HepG2 (cell line): Measurements from ENCODE around the gene CCNJL. TPM values are rescaled to one million over a fixed set of nuclear protein-coding genes. Genes with fewer than 3 reads are reported as not detected.

Source experiments
- ATAC-seq: fragments of 200-7000 bp; cut with Tn5 transposase; 3 replicates; pipeline ENCODE4 v1.9.1; 2020; ENCODE audit warnings: mild to moderate bottlenecking, moderate library complexity
- BruUV-seq: library from RNA; stranded (reverse); fragments of 400-500 nt; replicated peaks from 2 replicates; lab custom pipeline; 2021; lab: Mats Ljungman, UMichigan
- CTCF ChIA-PET: fragments of 300-600 bp; formaldehyde crosslinking; extraction: SDS; loops from one replicate; lab custom pipeline; 2021; ENCODE audit warnings: low total read pairs, inconsistent platforms, low intra/inter-chr PET ratio; lab: Yijun Ruan, JAX
- POLR2A ChIA-PET: fragments of 350-600 bp; sonication (Branson Sonifier 250); formaldehyde crosslinking; loops from one replicate; lab custom pipeline; 2020; ENCODE audit warnings: antibody characterized with exemption, inconsistent platforms; lab: Yijun Ruan, JAX
- DNase-seq: peaks from one replicate; pipeline ENCODE4 v3.0.0-alpha.2; 2015; ENCODE audit warnings: low spot score
- FAIRE-seq: peaks from 3 replicates; lab custom pipeline; 2011; peaks lifted over from hg19 to GRCh38; lab: Jason Lieb, UNC
- H2AFZ ChIP-seq: one replicate; pipeline ENCODE4 v1.6.1; 2011; ENCODE audit warnings: low read length, inconsistent platforms
- H3K27ac ChIP-seq: fragments of 300-600 bp; 3 replicates; pipeline ENCODE4 v1.8.0; 2011; ENCODE audit warnings: mixed run types, mild to moderate bottlenecking, mixed read lengths, low read length, inconsistent platforms; ENCODE audit not compliant: insufficient read depth; ENCODE audit errors: extremely low read length
- H3K27me3 ChIP-seq, 2 experiments: fragments of 200-600 bp in 1 of 2; 2 replicates in 1 of 2; 3 replicates in 1 of 2; pipeline versions ENCODE4 v1.6.0 to v1.8.0; 2011; ENCODE audit warnings: low read length in 2 of 2, mild to moderate bottlenecking in 2 of 2, moderate library complexity in 2 of 2, inconsistent platforms in 1 of 2; ENCODE audit not compliant: insufficient read depth in 2 of 2, control insufficient read depth in 1 of 2
- H3K36me3 ChIP-seq, 2 experiments: fragments of 200-600 bp in 1 of 2; replicated peaks in 1 of 2; 2 replicates in 1 of 2; 3 replicates in 1 of 2; pipeline versions ENCODE4 v1.5.1 to v1.8.0; 2011; ENCODE audit warnings: low read length in 2 of 2, inconsistent platforms in 1 of 2; ENCODE audit not compliant: insufficient read depth in 2 of 2, control insufficient read depth in 1 of 2
- H3K4me1 ChIP-seq: 2 replicates; pipeline ENCODE4 v1.5.1; 2012; ENCODE audit warnings: low read length, inconsistent platforms; ENCODE audit not compliant: insufficient read depth
- H3K4me2 ChIP-seq: 2 replicates; pipeline ENCODE4 v1.6.0; 2011; ENCODE audit warnings: low read depth, low read length, inconsistent platforms
- H3K4me3 ChIP-seq, 3 experiments: fragments of 200-600 bp in 1 of 3; sonication (generic), shearing (Covaris generic) in 1 of 3; replicated peaks in 1 of 3; 2 replicates each; pipeline ENCODE4 v1.5.1; 2011 to 2016; ENCODE audit warnings: low read length in 3 of 3, inconsistent platforms in 2 of 3, low read depth in 2 of 3, mild to moderate bottlenecking in 2 of 3, control low read depth in 1 of 3, mixed read lengths in 1 of 3; ENCODE audit not compliant: insufficient read depth in 1 of 3
- H3K79me2 ChIP-seq: one replicate; pipeline ENCODE4 v1.6.1; 2011; ENCODE audit warnings: low read length, inconsistent platforms; ENCODE audit not compliant: insufficient read depth
- H3K9ac ChIP-seq: 2 replicates; pipeline ENCODE4 v1.6.0; 2011; ENCODE audit warnings: mild to moderate bottlenecking, low read depth, low read length, inconsistent platforms; ENCODE audit not compliant: insufficient read depth
- H3K9me3 ChIP-seq: 2 replicates; pipeline ENCODE4 v1.5.1; 2012; ENCODE audit warnings: mild to moderate bottlenecking, low read length
- H4K20me1 ChIP-seq: 2 replicates; pipeline ENCODE4 v1.6.0; 2011; ENCODE audit warnings: inconsistent platforms, mild to moderate bottlenecking, low read length, moderate library complexity; ENCODE audit not compliant: insufficient read depth
- IRF1 ChIP-seq: sonication (generic); formaldehyde crosslinking; IDR thresholded peaks from 2 replicates; pipeline ENCODE4 v1.4.0; 2020; ENCODE audit warnings: low read depth, mild to moderate bottlenecking, missing genetic modification reagents
- KDM3A ChIP-seq: IDR thresholded peaks from 2 replicates; pipeline ENCODE4 v1.6.1; 2018; ENCODE audit warnings: low read depth, missing compliant biosample characterization
- MXI1 ChIP-seq: IDR thresholded peaks from 3 replicates; pipeline ENCODE4 v1.6.1; 2012; ENCODE audit warnings: low read depth, low read length, inconsistent platforms, borderline replicate concordance
- PCBP1 ChIP-seq: fragments of 200-400 bp; formaldehyde crosslinking; IDR thresholded peaks from 2 replicates; pipeline ENCODE4 v1.6.1; 2017; ENCODE audit warnings: mild to moderate bottlenecking, low read depth, low read length, borderline replicate concordance
- SIX4 ChIP-seq: sonication (generic); formaldehyde crosslinking; IDR thresholded peaks from 2 replicates; pipeline ENCODE4 v1.4.0; 2020; ENCODE audit warnings: missing genetic modification reagents
- ZBTB49 ChIP-seq: sonication (generic); formaldehyde crosslinking; IDR thresholded peaks from 2 replicates; pipeline ENCODE4 v1.4.0; 2020; ENCODE audit warnings: missing genetic modification reagents, borderline replicate concordance
- ZNF232 ChIP-seq: sonication (generic); formaldehyde crosslinking; IDR thresholded peaks from 2 replicates; pipeline ENCODE4 v1.4.0; 2020; ENCODE audit warnings: missing genetic modification reagents, borderline replicate concordance
- ZNF331 ChIP-seq: sonication (generic); formaldehyde crosslinking; IDR thresholded peaks from 2 replicates; pipeline ENCODE4 v1.4.0; 2020; ENCODE audit warnings: missing genetic modification reagents
- ZNF646 ChIP-seq: sonication (generic); formaldehyde crosslinking; IDR thresholded peaks from 2 replicates; pipeline ENCODE4 v1.9.0; 2021; ENCODE audit warnings: mild to moderate bottlenecking, missing genetic modification reagents
- WGBS: methylation state at CpG from one replicate; pipeline ENCODE4 v1.1.6; 2017; ENCODE audit warnings: low lambda C conversion rate; 5-methylcytosine and 5-hydroxymethylcytosine counted together
- in situ Hi-C: cut with HindIII; loops from 2 replicates; pipeline ENCODE4 v1.10.0; 2017; ENCODE audit warnings: low pct_unique_long_range_greater_than_20kb; ENCODE audit not compliant: extremely low pct_ligation_motif_present
- intact Hi-C: fragments of 100-400 bp; cut with micrococcal nuclease; formaldehyde crosslinking; loops from one replicate; pipeline ENCODE4 v1.10.0; 2022; ENCODE audit not compliant: unreplicated experiment
- polyA plus RNA-seq, 8 experiments: library from polyadenylated mRNA; depleted of rRNA in 3 of 8; stranded (reverse) in 7 of 8; unstranded in 1 of 8; fragments of >200 nt; fragmentation: Illumina TruSeq in 4 of 8; extraction: Trizol in 4 of 8; gene quantifications; 2 replicates each; pipeline versions ENCODE4 v1.2.1 to v1.2.3, GENCODE V29; 2011 to 2016; ENCODE audit warnings: low read depth in 4 of 8, missing spikeins in 1 of 8, mixed read lengths in 1 of 8; ENCODE audit not compliant: insufficient read depth in 1 of 8
- total RNA-seq, 5 experiments: library from RNA; depleted of rRNA; stranded (reverse); fragments of >200 nt; fragmentation: Illumina TruSeq; extraction: Trizol; gene quantifications; 2 replicates each; pipeline ENCODE4 v1.2.3, GENCODE V29; 2016; ENCODE audit warnings: low read depth in 1 of 5

The CCNJL gene
- total and polyA plus RNA-seq, 2 of the 13 experiments (the other 11 are each of a cell fraction or from before 2014, with no cell fraction given) = 1.6 to 4.4 TPM

GRCh38 chr5:160227012-160227411 lies 85.4 kb downstream of the CCNJL start:
- no peaks in the 10 kb centered on the region for H3K9me3 ChIP-seq
- H3K4me1 ChIP-seq = no peaks in the 10 kb centered on the region
- H2AFZ ChIP-seq = no peak overlapping the region
- no TSS peak for BruUV-seq
- ChIA-PET CTCF (no interaction called here), POLR2A (no interaction called here)
- H3K27ac ChIP-seq = no peak overlapping the region
- H3K36me3 ChIP-seq = no peaks in the 10 kb centered on the region
- in situ Hi-C loops (no loop called here), intact Hi-C loops (no loop called here)
- H3K79me2 ChIP-seq = no peaks in the 10 kb centered on the region
- H3K27me3 ChIP-seq = no peaks in the 10 kb centered on the region; a peak in 1 of 5 replicates
- 50% methylated on average over 2 of the region's 2 CpGs for WGBS
- no peaks in the 10 kb centered on the region for H4K20me1 ChIP-seq
- H3K4me3 ChIP-seq = no peak overlapping the region
- no peak overlapping the region for H3K9ac ChIP-seq
- TF ChIP-seq ZNF232 (CRISPR knock-in tag) (no peak), IRF1 (CRISPR knock-in tag) (no peak)
- no peak for FAIRE-seq
- DNase-seq = no peak
- H3K4me2 ChIP-seq = no peak overlapping the region
- ATAC-seq = no peak

GRCh38 chr5:160221082-160221481 lies 91.3 kb downstream of the CCNJL start:
- DNase-seq = no peak
- intact Hi-C loops = no loop called here
- no peak for ATAC-seq
- H3K9ac ChIP-seq = no peak overlapping the region
- H3K4me3 ChIP-seq = no peak overlapping the region
- H3K9me3 ChIP-seq = no peaks in the 10 kb centered on the region
- no peaks in the 10 kb centered on the region for H3K4me1 ChIP-seq
- H3K36me3 ChIP-seq = no peaks in the 10 kb centered on the region
- H3K79me2 ChIP-seq = no peaks in the 10 kb centered on the region
- BruUV-seq = no TSS peak
- H2AFZ ChIP-seq = no peak overlapping the region
- H3K27ac ChIP-seq = no peak overlapping the region
- FAIRE-seq = no peak
- in situ Hi-C loops = no loop called here
- ChIA-PET POLR2A (no interaction called here), CTCF (no interaction called here)
- H3K4me2 ChIP-seq = no peak overlapping the region
- no peaks in the 10 kb centered on the region for H3K27me3 ChIP-seq
- no peaks in the 10 kb centered on the region for H4K20me1 ChIP-seq
- WGBS = 27% methylated on average over 3 of the region's 3 CpGs
- TF ChIP-seq ZNF646 (CRISPR knock-in tag) (no peak), SIX4 (CRISPR knock-in tag) (no peak), PCBP1 (no peak), ZBTB49 (CRISPR knock-in tag) (no peak), ZNF331 (CRISPR knock-in tag) (no peak), KDM3A (CRISPR knock-in tag) (no peak), MXI1 (no peak)
